Measurements from ENCODE around the gene HMGA1.
"Not testable (repeated sequence)": the region's sequence is repeated elsewhere in the genome, so short reads cannot be mapped to it uniquely, and the experiment has no call there.

The HMGA1 gene

DNA sequence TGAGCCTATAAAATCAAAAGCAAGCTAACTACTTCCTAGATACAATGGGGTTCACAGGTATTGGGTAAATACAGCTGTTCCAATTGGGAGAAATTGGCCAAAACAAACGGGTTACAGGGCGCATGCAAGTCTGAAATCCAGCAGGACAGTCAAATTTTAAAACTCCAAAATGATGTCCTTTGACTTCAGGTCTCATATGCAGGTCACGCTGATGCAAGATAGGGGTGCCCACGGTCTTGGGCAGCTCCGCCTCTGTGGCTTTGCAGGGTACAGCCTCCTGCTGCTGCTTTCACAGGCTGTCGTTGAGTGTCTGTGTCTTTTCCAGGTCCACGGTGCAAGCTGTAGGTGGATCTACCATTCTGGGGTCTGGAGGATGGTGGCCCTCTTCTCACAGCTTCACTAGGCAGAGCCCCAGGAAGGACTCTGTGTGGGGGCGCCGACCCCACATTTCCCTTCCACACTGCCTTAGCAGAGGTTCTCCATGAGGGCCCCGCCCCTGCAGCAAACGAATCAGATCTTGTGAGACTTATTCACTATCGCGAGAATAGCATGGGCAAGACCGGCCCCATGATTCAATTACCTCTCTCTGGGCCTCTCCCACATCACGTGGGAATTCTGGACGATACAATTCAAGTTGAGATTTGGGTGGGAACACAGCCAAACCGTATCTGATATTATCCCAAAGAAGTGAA, 24.0 kb downstream of the HMGA1 start:
- DNase-seq (ENCODE audit: low spot score): no peak

- not testable (repeated sequence) for DNase-seq (ENCODE audit: low spot score)
These were observed 26.8 kb downstream of the HMGA1 start for GRCh38 chr6:34263484-34263883.

GRCh38 chr6:34267746-34268145, 31.1 kb downstream of the HMGA1 start:
- DNase-seq (ENCODE audit: low spot score): no peak

DNA sequence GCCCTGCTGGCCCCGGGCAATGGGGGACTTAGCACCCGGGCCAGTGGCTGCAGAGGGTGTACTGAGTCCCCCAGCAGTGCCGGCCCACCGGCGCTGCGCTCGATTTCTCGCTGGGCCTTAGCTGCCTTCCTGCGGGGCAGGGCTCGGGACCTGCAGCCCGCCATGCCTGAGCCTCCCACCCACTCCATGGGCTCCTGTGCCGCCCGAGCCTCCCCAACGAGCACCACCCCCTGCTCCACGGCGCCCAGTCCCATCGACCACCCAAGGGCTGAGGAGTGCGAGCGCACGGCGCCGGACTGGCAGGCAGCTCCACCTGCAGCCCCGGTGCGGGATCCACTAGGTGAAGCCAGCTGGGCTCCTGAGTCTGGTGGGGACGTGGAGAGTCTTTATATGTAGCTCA, 32.5 kb downstream of the HMGA1 start:
- not testable (repeated sequence) for DNase-seq (ENCODE audit: low spot score)

DNA sequence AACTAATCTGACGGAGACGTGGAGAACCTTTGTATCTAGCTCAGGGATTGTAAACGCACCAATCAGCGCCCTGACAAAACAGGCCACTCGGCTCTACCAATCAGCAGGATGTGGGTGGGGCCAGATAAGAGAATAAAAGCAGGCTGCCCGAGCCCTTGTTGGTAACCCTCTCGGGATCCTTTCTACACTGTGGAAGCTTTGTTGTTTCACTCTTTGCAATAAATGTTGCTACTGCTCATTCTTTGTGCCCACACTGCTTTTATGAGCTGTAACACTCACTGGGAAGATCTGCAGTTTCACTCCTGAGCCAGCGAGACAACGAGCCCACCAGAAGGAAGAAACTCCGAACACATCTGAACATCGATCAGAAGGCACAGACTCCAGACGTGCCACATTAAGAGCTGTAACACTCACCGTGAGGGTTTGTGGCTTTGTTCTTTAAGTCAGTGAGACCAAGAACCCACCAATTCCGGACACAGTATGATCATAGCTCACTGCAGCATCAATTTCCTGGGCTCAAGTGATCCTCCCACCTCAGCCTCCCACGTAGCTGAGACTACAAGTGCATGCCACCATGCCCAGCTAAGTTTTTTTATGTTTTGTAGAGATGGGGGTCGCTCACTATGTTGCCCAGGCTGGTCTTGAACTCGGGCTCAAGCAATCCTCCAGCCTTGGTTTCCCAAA, 33.1 kb downstream of the HMGA1 start:
- not testable (repeated sequence) for DNase-seq (ENCODE audit: low spot score)

DNA sequence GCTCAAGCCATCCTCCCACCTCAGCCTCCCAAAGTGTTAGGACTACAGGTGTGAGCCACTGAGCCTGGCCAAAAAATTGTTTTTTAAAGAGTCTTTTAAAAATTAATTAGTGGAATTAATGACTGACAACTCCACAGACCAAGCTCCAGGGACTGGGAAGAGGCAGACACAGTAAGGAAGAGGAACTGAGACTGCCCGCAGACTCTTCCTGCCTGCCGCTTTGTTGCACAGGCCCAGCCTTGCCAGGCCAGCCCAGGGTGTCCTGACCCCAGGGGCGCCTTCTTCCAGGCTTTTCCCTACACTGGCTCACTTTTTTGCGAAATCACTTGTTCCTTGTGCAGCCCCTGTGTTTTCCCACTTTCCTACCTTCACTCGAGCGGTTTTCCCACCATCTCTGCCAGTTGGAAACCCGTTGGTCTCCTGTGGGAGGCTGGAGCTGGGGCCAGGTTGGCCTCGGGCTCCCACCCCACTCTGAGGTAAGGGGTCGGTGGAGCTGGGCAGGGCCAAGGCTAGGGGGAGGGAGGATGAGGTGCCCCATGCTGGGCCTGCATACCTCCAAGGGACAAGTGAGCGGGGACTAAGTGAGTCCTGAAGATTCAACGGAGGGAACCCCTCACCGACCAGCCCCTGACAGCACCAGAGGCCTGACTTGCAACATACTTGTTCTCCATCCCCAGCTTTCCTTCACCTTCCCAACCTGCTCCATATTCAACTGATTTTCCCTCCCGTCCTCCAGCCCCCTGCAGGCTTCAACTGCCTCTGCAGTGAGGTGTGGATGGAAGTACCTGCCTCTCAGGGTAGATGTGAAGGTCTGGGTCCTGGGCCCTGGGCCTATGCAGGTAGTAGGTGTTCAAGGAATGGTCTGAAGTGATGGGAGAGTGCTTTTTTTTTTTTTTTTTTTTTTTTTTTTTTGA, 35.6 kb downstream of the HMGA1 start:
- DNase-seq (ENCODE audit: low spot score): no peak

GRCh38 chr6:34273242-34273805, 36.7 kb downstream of the HMGA1 start:
- no peak for DNase-seq (ENCODE audit: low spot score)

DNA sequence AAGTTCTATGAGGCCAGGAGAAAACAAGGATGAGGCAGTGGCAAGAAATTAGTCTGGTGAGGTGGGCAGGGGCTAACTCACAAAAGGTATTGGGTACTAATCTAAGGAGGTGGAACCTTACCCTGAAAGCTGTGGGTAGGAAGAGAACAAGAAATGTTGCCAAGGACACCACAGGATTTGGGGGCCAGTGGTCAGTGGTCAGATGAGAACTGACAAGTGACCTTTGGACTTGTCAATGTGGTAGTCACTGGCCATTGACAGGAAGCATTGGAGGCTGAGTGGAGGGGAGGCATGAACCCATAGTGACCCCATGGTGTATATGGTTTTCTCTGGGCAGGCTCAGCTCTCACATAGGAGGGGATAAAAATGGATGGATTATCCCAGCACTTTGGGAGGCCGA, 37.5 kb downstream of the HMGA1 start:
- no peak for DNase-seq (ENCODE audit: low spot score)

- DNase-seq (ENCODE audit: low spot score): no peak
These were observed 38.6 kb downstream of the HMGA1 start for GRCh38 chr6:34275128-34275804.

GRCh38 chr6:34276191-34276590, 39.5 kb downstream of the HMGA1 start:
- DNase-seq (ENCODE audit: low spot score): no peak

DNA sequence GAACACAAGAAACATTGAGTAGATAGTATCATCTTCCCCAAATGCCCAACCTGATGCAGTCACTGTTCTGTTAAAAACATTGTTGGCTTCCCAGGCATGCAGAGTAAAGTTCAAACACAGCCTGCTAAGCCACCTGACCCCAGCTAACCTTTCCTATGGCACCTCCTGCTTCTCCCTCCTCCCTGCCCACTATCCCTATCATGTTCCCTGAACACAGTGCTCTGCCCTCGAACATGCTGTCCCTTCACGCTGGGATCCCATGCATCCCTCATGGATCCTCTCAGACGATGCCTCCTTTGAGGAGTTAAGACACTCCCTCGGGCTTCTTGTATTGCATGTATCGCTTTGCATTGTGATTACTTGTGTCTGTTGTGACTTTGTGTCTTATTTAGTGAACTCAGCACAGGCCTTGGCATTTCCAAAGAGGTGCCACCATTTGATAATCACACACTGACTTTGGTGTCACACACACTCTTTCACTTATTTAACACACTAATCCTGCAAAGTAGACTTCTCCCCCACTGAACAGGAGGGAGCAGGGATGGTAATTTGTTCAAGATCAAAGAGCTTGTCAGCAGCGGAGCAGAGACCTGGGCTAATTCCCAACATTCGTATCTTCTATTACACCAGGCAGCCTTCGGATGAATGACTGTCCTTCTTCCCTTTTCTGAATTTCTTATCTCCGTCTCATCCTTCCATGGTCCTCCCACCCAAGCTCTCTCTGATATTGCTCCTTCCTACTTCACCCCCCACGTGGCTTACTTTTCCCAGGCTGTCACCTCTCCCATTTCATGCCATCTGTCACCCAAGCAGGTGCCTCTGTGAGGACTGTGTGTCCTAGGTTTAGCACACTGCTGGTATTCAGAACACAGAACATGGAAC, 40.4 kb downstream of the HMGA1 start:
- no peak for DNase-seq (ENCODE audit: low spot score)

DNA sequence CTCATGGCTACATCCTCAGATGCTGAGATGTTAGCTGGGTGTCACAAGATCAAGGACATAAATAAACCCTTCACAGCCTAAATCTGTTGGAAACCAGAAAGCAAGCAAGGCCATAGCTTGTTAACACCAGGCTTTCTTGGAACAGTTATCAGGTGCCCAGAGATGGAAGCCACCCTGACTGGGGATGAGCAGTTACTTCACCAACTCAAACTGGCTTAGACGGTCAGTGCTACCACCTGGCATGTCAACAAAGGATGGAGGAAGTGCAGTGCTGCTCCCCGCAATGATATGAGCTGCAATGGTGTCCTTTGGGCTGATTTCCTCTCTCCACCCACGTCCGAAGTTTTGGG, 41.1 kb downstream of the HMGA1 start:
- DNase-seq (ENCODE audit: low spot score): no peak

GRCh38 chr6:34278833-34279232, 42.2 kb downstream of the HMGA1 start:
- no peak for DNase-seq (ENCODE audit: low spot score)

- no peak for DNase-seq (ENCODE audit: low spot score)
These were observed 43.5 kb downstream of the HMGA1 start for GRCh38 chr6:34280216-34280615.

- no peak for DNase-seq (ENCODE audit: low spot score)
These were observed 45.1 kb downstream of the HMGA1 start for GRCh38 chr6:34281702-34282334.

GRCh38 chr6:34284563-34285447, 48.1 kb downstream of the HMGA1 start:
- DNase-seq (ENCODE audit: low spot score): peak; percentile 34

DNA sequence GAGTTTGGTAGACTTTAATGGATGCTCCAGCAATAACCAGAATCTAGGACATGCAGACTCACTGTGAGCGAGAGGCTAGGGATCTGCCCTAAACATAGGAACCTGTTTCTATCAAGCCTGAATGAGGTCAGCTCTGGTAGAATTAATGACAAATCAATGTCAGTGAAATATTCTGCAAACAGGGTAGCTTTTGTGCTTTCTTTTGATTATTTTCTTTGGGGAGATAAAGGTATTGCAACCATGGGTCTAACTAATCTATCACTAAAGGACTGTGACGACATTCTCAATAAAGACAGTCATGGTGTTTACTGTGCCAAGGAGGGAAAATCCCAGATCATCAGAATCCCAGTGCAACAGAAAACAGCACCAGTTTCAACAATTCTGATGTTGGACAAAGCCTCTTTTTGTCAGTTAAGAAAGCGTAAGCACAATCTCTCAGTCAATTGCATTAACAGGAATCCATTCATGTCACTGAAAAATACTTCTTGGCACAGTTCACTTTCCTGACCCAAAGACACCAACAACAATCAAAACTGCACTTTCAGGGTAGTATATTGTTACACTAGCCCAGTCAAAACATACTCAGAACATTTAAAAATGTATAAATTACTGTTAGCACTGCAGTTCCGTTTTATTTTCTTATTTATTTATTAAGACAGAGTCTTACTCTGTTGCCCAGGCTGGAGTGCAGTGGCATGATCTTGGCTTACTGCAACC, 48.9 kb downstream of the HMGA1 start:
- no peak for DNase-seq (ENCODE audit: low spot score)

DNA sequence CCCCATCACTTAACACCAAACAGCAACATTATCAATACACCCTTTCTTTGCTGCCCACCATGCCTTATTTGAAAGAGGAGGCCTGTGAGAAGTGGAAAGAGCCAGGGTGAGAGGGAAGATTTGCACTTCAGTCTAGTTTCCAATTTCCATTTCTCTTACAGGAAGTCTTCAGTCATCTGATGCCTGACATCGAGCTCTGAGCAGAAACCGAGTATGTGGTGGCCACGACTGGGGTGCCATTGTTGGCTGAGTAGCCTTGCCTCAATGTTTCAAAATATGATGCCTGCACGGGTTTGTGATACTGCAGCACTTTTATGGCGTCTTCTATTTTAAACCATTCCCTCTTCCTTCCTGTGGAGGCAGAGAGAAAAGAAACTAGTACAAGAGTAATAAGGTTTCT, 51.9 kb downstream of the HMGA1 start:
- no peak for DNase-seq (ENCODE audit: low spot score)

DNA sequence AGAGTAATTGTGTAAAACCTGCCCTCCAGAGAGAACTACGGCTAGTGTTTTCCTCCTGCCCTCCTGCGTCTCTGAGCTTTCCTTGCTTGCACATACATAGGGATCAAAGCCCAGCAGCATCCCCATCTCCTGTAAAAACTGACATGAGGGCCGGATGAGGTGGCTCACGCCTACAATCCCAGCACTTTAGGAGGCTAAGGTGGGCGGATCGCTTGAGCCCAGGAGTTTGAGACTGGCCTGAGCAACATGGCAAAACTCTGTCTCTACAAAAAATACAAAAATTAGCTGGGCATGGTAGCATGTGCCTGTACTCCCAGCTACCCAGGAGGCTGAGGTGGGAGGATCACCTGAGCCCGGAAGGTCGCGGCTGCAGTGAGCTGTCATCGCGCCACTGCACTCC, 52.5 kb downstream of the HMGA1 start:
- DNase-seq (ENCODE audit: low spot score): no peak

All from NAMALWA (cell line).